Measurements from ENCODE around the gene H1-8. TPM values are rescaled to one million over a fixed set of nuclear protein-coding genes. Genes with fewer than 3 reads are reported as not detected.
A peak's percentile ranks its signal among the peaks of the same experiment; 100 is the strongest.

H1-8 gene
- total and polyA plus RNA-seq, 8 donors, result not detected

DNA sequence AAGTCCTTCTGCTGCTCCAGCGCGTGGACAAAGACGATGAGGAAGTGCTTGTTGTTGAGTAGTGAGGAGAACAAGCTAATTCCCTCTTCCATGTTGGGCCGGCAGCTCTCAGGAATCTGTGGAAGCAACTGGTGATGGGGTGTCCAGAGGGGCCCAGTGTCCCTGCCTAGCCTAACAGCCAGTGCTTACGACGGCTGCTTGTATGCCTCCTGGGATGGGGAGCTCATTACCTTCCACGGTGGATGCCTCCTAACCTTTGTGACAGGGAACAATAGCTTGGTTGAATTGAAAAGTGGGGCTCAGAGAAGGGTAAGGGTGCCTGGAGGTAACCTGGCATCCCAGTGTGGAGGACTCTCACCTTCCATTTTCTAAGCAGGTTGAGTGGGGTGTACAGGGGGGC, 22.9 kb downstream of the H1-8 start:
- intact Hi-C loops (cut with DNase I; ENCODE audit: low total_unique reads), result no loop called here
- WGBS, 5 donors, result 95 to 97% (median 96%) methylated on average over 7 of the region's 7 CpGs
- H3K4me1 ChIP-seq, result peaks cover 15 to 54% (median 25%) of the 10 kb centered on the region in 4 donors
- H3K27me3 ChIP-seq, result no peaks in the 10 kb centered on the region
- TF ChIP-seq, protein P1, sequence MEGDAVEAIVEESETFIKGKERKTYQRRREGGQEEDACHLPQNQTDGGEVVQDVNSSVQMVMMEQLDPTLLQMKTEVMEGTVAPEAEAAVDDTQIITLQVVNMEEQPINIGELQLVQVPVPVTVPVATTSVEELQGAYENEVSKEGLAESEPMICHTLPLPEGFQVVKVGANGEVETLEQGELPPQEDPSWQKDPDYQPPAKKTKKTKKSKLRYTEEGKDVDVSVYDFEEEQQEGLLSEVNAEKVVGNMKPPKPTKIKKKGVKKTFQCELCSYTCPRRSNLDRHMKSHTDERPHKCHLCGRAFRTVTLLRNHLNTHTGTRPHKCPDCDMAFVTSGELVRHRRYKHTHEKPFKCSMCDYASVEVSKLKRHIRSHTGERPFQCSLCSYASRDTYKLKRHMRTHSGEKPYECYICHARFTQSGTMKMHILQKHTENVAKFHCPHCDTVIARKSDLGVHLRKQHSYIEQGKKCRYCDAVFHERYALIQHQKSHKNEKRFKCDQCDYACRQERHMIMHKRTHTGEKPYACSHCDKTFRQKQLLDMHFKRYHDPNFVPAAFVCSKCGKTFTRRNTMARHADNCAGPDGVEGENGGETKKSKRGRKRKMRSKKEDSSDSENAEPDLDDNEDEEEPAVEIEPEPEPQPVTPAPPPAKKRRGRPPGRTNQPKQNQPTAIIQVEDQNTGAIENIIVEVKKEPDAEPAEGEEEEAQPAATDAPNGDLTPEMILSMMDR (IDR thresholded peaks at IDR 0.05), result no peak
- TF ChIP-seq POLR2AphosphoS5 (IDR thresholded peaks at IDR 0.05) (no peak), POLR2A (IDR thresholded peaks at IDR 0.05) (no peak), EP300 (IDR thresholded peaks at IDR 0.05) (no peak)
- H3K36me3 ChIP-seq, result peaks cover 25 to 89% (median 67%) of the 10 kb centered on the region in 4 donors
- no peak overlapping the region for H3K4me3 ChIP-seq
- DNase-seq, result no peak
- H3K27ac ChIP-seq, result peak overlapping the region in 1 of 5 donors; percentile 9
- no peaks in the 10 kb centered on the region for H3K9me3 ChIP-seq

- Histone ChIP-seq H3K4me1 (peaks cover 6 to 41% (median 13%) of the 10 kb centered on the region in 4 donors), H3K9me3 (no peaks in the 10 kb centered on the region), H3K27me3 (no peaks in the 10 kb centered on the region), H3K36me3 (peaks cover 25 to 89% (median 74%) of the 10 kb centered on the region in 4 donors), H3K4me3 (no peak overlapping the region), H3K27ac (peak overlapping the region in 2 of 5 donors; percentile 8 to 10)
- intact Hi-C loops (cut with DNase I; ENCODE audit: low total_unique reads), result no loop called here
- peak in 1 of 2 donors; percentile 47 for DNase-seq
- TF ChIP-seq EP300 (IDR thresholded peaks at IDR 0.05) (no peak), POLR2AphosphoS5 (IDR thresholded peaks at IDR 0.05) (no peak)
- 76 to 84% (median 79%) methylated on average over 17 to 18 of the region's 18 CpGs for WGBS, 5 donors
Measured at GRCh38 chr3:129567176-129567705, 24.3 kb downstream of the H1-8 start.

DNA sequence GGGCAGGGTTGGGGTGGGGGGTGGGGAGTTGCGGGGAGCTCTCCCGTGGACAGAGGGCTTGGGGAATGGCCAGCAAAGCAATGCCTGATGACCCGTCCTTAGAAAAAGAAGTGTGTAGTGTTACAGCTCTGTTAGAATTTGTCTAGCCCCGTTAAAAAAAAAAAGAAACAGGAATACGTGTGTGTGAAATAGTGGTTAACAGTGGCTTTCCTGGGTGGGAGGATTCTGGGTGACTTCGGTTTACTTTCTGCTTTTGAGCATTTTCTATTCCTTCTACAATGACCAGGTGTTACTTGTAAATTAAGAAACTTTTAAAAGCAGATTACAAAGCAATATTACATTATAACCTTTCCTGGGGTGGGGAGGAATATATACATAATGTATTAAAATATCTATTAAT, 25.0 kb downstream of the H1-8 start:
- no peaks in the 10 kb centered on the region for H3K27me3 ChIP-seq
- peaks cover 30 to 89% (median 73%) of the 10 kb centered on the region in 4 donors for H3K36me3 ChIP-seq
- peaks cover 6 to 36% (median 13%) of the 10 kb centered on the region in 4 donors for H3K4me1 ChIP-seq
- intact Hi-C loops (cut with DNase I; ENCODE audit: low total_unique reads), result no loop called here
- H3K27ac ChIP-seq, result peak overlapping the region in 1 of 5 donors; percentile 14
- H3K9me3 ChIP-seq, result no peaks in the 10 kb centered on the region
- WGBS, 5 donors, result 50 to 70% (median 64%) methylated on average over 6 of the region's 6 CpGs
- TF ChIP-seq POLR2A (IDR thresholded peaks at IDR 0.05) (no peak), EP300 (IDR thresholded peaks at IDR 0.05) (no peak), POLR2AphosphoS5 (IDR thresholded peaks at IDR 0.05) (no peak)
- TF ChIP-seq, protein P1 (IDR thresholded peaks at IDR 0.05), result no peak
- DNase-seq, result no peak
- no peak overlapping the region for H3K4me3 ChIP-seq

- Histone ChIP-seq H3K27me3 (no peaks in the 10 kb centered on the region), H3K27ac (no peak overlapping the region), H3K9me3 (no peaks in the 10 kb centered on the region), H3K36me3 (peaks cover 44 to 89% (median 78%) of the 10 kb centered on the region in 4 donors), H3K4me3 (no peak overlapping the region), H3K4me1 (peaks cover 0 to 18% (median 4%) of the 10 kb centered on the region in 4 donors)
- intact Hi-C loops (cut with DNase I; ENCODE audit: low total_unique reads), result no loop called here
- 90 to 96% (median 96%) methylated on average over 4 to 7 of the region's 7 CpGs for whole genome bisulfite sequencing, 5 donors
- no peak for DNase-seq
- TF ChIP-seq, protein P1 (IDR thresholded peaks at IDR 0.05), result no peak
- no peak for TF ChIP-seq POLR2AphosphoS5 (IDR thresholded peaks at IDR 0.05)
- TF ChIP-seq POLR2A (IDR thresholded peaks at IDR 0.05), result no peak
Measured at GRCh38 chr3:129569856-129570255, 26.9 kb downstream of the H1-8 start.
